ENCODE measurements around the gene CD27. TPM values are rescaled to one million over a fixed set of nuclear protein-coding genes. Genes with fewer than 3 reads are reported as not detected.
A peak's percentile ranks its signal among the peaks of the same experiment; 100 is the strongest.

The CD27 gene
- total and polyA plus RNA-seq, 2 donors (not counting 1 experiment from before 2014, with no cell fraction given): 102 to 116 TPM

- Mint-ChIP-seq H3K9me3 (ENCODE audit: insufficient read depth) (no peaks in the 10 kb centered on the region), H3K27me3 (no peaks in the 10 kb centered on the region), H3K4me3 (peak overlapping the region; percentile 72), H3K4me1 (peaks cover 82% of the 10 kb centered on the region), H3K27ac (peak overlapping the region; percentile 98)
- Histone ChIP-seq H3K79me2 (ENCODE audit: control insufficient read depth, insufficient read depth, low read length) (peaks cover 44% of the 10 kb centered on the region), H3K9me3 (ENCODE audit: control extremely low read depth in 1 of 3, control insufficient read depth in 2 of 3, insufficient read depth in 1 of 3, low read length in 2 of 3) (no peaks in the 10 kb centered on the region), H2AFZ (ENCODE audit: insufficient read depth, low read depth, low read length, poor library complexity, severe bottlenecking) (no peak overlapping the region), H3K27ac (ENCODE audit: low read length in 2 of 2) (peak overlapping the region; percentile 89 to 93), H4K20me1 (ENCODE audit: control insufficient read depth, insufficient read depth, low read length, poor library complexity, severe bottlenecking) (peaks cover 2% of the 10 kb centered on the region), H3K27me3 (replicated peaks in 1 of 4; ENCODE audit: control extremely low read depth in 1 of 4, control insufficient read depth in 3 of 4, insufficient read depth in 4 of 4, low read length in 3 of 4) (no peaks in the 10 kb centered on the region), H3K4me3 (ENCODE audit: control extremely low read depth in 1 of 5, extremely low read depth in 1 of 5, insufficient read depth in 1 of 5, low read depth in 2 of 5, low read length in 4 of 5) (peak overlapping the region in 2 of 5 experiments; percentile 20 to 23), H3K4me1 (ENCODE audit: control insufficient read depth in 2 of 2, insufficient read depth in 2 of 2, low read length in 2 of 2) (peaks cover 64 to 85% of the 10 kb centered on the region in 2 donors), H3K36me3 (replicated peaks in 1 of 2; ENCODE audit: control extremely low read depth in 1 of 2, control insufficient read depth in 1 of 2, extremely low read depth in 1 of 2, insufficient read depth in 2 of 2, low read length in 1 of 2) (peaks cover 5 to 80% of the 10 kb centered on the region in 2 experiments), H3K4me2 (replicated peaks; ENCODE audit: low read depth, low read length, poor library complexity, severe bottlenecking) (peak overlapping the region; percentile 71), H3K9ac (ENCODE audit: low read length) (peak overlapping the region; percentile 14)
- ChIA-PET POLR2A (interaction anchor here (0.5 to 4.8 kb wide), 9 partner anchors 9 to 154 kb away, joined by 3 to 72 read pairs (median 9); partner anchors contain the start of genes CD27, MRPL51, TAPBPL and VAMP1), CTCF (interaction anchor here (1.1 to 8.9 kb wide), 10 partner anchors 9 to 78 kb away, joined by 3 to 383 read pairs (median 11); partner anchors contain the start of genes CD27, MRPL51, TAPBPL and VAMP1)
- intact Hi-C loops (cut with micrococcal nuclease): loop anchor here (1.0 to 10.0 kb wide), 2 partner anchors 9 to 126 kb away; partner anchors contain the start of gene TAPBPL
- TF ChIP-seq, protein P1, sequence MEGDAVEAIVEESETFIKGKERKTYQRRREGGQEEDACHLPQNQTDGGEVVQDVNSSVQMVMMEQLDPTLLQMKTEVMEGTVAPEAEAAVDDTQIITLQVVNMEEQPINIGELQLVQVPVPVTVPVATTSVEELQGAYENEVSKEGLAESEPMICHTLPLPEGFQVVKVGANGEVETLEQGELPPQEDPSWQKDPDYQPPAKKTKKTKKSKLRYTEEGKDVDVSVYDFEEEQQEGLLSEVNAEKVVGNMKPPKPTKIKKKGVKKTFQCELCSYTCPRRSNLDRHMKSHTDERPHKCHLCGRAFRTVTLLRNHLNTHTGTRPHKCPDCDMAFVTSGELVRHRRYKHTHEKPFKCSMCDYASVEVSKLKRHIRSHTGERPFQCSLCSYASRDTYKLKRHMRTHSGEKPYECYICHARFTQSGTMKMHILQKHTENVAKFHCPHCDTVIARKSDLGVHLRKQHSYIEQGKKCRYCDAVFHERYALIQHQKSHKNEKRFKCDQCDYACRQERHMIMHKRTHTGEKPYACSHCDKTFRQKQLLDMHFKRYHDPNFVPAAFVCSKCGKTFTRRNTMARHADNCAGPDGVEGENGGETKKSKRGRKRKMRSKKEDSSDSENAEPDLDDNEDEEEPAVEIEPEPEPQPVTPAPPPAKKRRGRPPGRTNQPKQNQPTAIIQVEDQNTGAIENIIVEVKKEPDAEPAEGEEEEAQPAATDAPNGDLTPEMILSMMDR (IDR thresholded peaks at IDR 0.05): no peak
- TF ChIP-seq EZH2 (IDR thresholded peaks at IDR 0.05; ENCODE audit: borderline replicate concordance, insufficient read depth, low read depth, low read length, poor library complexity, severe bottlenecking): no peak
- 67% methylated on average over 9 of the region's 10 CpGs for WGBS (ENCODE audit: insufficient coverage)
- ATAC-seq (ENCODE audit: low read depth) (no peak), DNase-seq (no peak)
These were observed 16.1 kb downstream of the CD27 start for GRCh38 chr12:6460751-6461371.

Measured in B cell (primary cell).